Measurements from ENCODE around the gene DEF6. TPM values are rescaled to one million over a fixed set of nuclear protein-coding genes. Genes with fewer than 3 reads are reported as not detected.

DEF6 gene
- total RNA-seq, 4 donors from 2014 or later: 28.0 to 99.9 (median 35.5) TPM

Other genes with a start within 250 kb of the DEF6 start
- gene TCP11, start 156.5 kb upstream of the DEF6 start, total RNA-seq: 1 to 10 TPM in 1 of 4 donors, not detected in 3; 4.2 TPM
- gene SCUBE3, start 83.9 kb upstream of the DEF6 start, total RNA-seq: 1 to 10 TPM in 1 of 4 donors, under 1 TPM in 3; 0.23 to 1.1 (median 0.73) TPM
- 10 to 100 TPM; 19.6 to 52.5 (median 27.5) TPM for gene ZNF76, start 38.1 kb upstream of the DEF6 start, total RNA-seq
- gene PPARD, start 44.7 kb downstream of the DEF6 start, total RNA-seq: 10 to 100 TPM; 23.4 to 31.4 (median 26.9) TPM
- gene FANCE, start 154.5 kb downstream of the DEF6 start, total RNA-seq: 10 to 100 TPM; 20.6 to 25.6 (median 21.6) TPM
- gene RPL10A, start 170.6 kb downstream of the DEF6 start, total RNA-seq: 1,000 to 10,000 TPM; 1,092 to 2,148 (median 1,858) TPM
- 10 to 100 TPM; 39.0 to 55.4 (median 51.5) TPM for gene TEAD3, start 199.3 kb downstream of the DEF6 start, total RNA-seq
- under 1 TPM in 2 of 4 donors, not detected in 2; 0.72 to 0.83 TPM for gene TULP1, start 215.1 kb downstream of the DEF6 start, total RNA-seq